GM18873 (cell line): ENCODE measurements around the gene GDPD3.

Experiments
- ATAC-seq: cut with Tn5 transposase; IDR thresholded peaks from one replicate; pipeline ENCODE4 v1.9.1; 2021; ENCODE audit warnings: mild to moderate bottlenecking, moderate library complexity, moderate number of reproducible peaks; ENCODE audit not compliant: unreplicated experiment, low FRiP score

GDPD3 gene

GRCh38 chr16:30063278-30063892, 50.0 kb downstream of the GDPD3 start:
- ATAC-seq: no peak

GRCh38 chr16:30060836-30061554, 52.3 kb downstream of the GDPD3 start:
- ATAC-seq: no peak

- ATAC-seq: no peak
These were observed 53.0 kb downstream of the GDPD3 start for GRCh38 chr16:30060346-30060745.

GRCh38 chr16:30054959-30055553, 58.3 kb downstream of the GDPD3 start:
- ATAC-seq: no peak
